PFSK-1 (cell line): ENCODE results near the gene BCKDHB.

Experiments used
- FOXP2 ChIP-seq: optimal IDR thresholded peaks from 2 replicates; pipeline ENCODE3; 2011; ENCODE audit warnings: borderline replicate concordance, control low read depth, inconsistent platforms; ENCODE audit not compliant: insufficient read depth; ENCODE audit errors: extremely low read length, extremely low read depth
- POLR2AphosphoS5 ChIP-seq: IDR thresholded peaks from 2 replicates; pipeline ENCODE4 v1.6.1; 2012; ENCODE audit warnings: low read depth, mild to moderate bottlenecking, control low read depth, low read length, moderate library complexity
- REST ChIP-seq, 2 experiments: IDR thresholded peaks; 2 replicates each; pipeline versions ENCODE4 v1.6.1 to v1.8.0; 2011 to 2012; ENCODE audit warnings: low read depth in 2 of 2, low read length in 2 of 2, control low read depth in 1 of 2, inconsistent platforms in 1 of 2, mild to moderate bottlenecking in 1 of 2, moderate library complexity in 1 of 2; ENCODE audit not compliant: insufficient read depth in 1 of 2
- SIN3A ChIP-seq: IDR thresholded peaks from 2 replicates; pipeline ENCODE4 v1.6.1; 2012; ENCODE audit warnings: mild to moderate bottlenecking, low read length, moderate library complexity, borderline replicate concordance; ENCODE audit not compliant: insufficient read depth
- TAF1 ChIP-seq: IDR thresholded peaks from 2 replicates; pipeline ENCODE4 v1.6.1; 2012; ENCODE audit warnings: low read length, control low read depth, borderline replicate concordance; ENCODE audit not compliant: insufficient read depth

The BCKDHB gene

GRCh38 chr6:80330961-80331360, 224.5 kb downstream of the BCKDHB start:
- TF ChIP-seq FOXP2, result no peak
- TF ChIP-seq REST (IDR thresholded peaks at IDR 0.05; ENCODE audit: insufficient read depth in 1 of 2, low read depth in 2 of 2, low read length in 2 of 2), result no peak
- TF ChIP-seq TAF1, result no peak
- no peak for TF ChIP-seq POLR2AphosphoS5
- TF ChIP-seq SIN3A, result no peak

- TF ChIP-seq TAF1 (no peak), REST (IDR thresholded peaks at IDR 0.05; ENCODE audit: insufficient read depth in 1 of 2, low read depth in 2 of 2, low read length in 2 of 2) (no peak), POLR2AphosphoS5 (no peak), FOXP2 (no peak), SIN3A (no peak)
Observed at GRCh38 chr6:80331522-80331921, 225.1 kb downstream of the BCKDHB start.

GRCh38 chr6:80331974-80332373, 225.5 kb downstream of the BCKDHB start:
- TF ChIP-seq REST (IDR thresholded peaks at IDR 0.05; ENCODE audit: insufficient read depth in 1 of 2, low read depth in 2 of 2, low read length in 2 of 2) (no peak), POLR2AphosphoS5 (no peak), TAF1 (no peak), SIN3A (no peak), FOXP2 (no peak)

- TF ChIP-seq REST (IDR thresholded peaks at IDR 0.05; ENCODE audit: insufficient read depth in 1 of 2, low read depth in 2 of 2, low read length in 2 of 2), result no peak
- no peak for TF ChIP-seq SIN3A
Observed at GRCh38 chr6:80333342-80333741, 226.9 kb downstream of the BCKDHB start.

- TF ChIP-seq REST (IDR thresholded peaks at IDR 0.05; ENCODE audit: insufficient read depth in 1 of 2, low read depth in 2 of 2, low read length in 2 of 2) (no peak), SIN3A (no peak), POLR2AphosphoS5 (no peak), TAF1 (no peak), FOXP2 (no peak)
Observed at GRCh38 chr6:80335121-80335531, 228.7 kb downstream of the BCKDHB start.
